Neural cell (in vitro differentiated cells): ENCODE results near the gene TSPEAR. TPM values are rescaled to one million over a fixed set of nuclear protein-coding genes. Genes with fewer than 3 reads are reported as not detected.

Source experiments
- H2AFZ ChIP-seq: fragments of 200-600, 300-800 bp; sonication (generic), shearing (Covaris generic); 2 replicates; pipeline ENCODE4 v1.6.0; 2014; ENCODE audit warnings: low read depth, mild to moderate bottlenecking, antibody characterized with exemption, low read length, moderate library complexity
- H3F3A ChIP-seq: fragments of 200-600 bp; shearing (Covaris generic); 2 replicates; pipeline ENCODE4 v1.6.1; 2016; ENCODE audit warnings: mild to moderate bottlenecking, moderate library complexity, mixed read lengths, antibody characterized with exemption, low read length; ENCODE audit not compliant: insufficient read depth, poor library complexity, severe bottlenecking
- H3K27ac ChIP-seq: fragments of 200-600, 300-800 bp; sonication (generic), shearing (Covaris generic); 2 replicates; pipeline ENCODE4 v1.5.1; 2014; ENCODE audit warnings: mild to moderate bottlenecking, low read length, moderate library complexity
- H3K27me3 ChIP-seq: fragments of 300-800, 200-600 bp; sonication (generic), shearing (Covaris generic); 2 replicates; pipeline ENCODE4 v1.6.0; 2014; ENCODE audit warnings: mild to moderate bottlenecking, low read depth, low read length, moderate library complexity; ENCODE audit not compliant: insufficient read depth
- H3K36me3 ChIP-seq: fragments of 300-800, 200-600 bp; sonication (generic), shearing (Covaris generic); 2 replicates; pipeline ENCODE4 v1.5.1; 2014; ENCODE audit warnings: mild to moderate bottlenecking, antibody characterized with exemption, low read length, moderate library complexity; ENCODE audit not compliant: insufficient read depth
- H3K4me2 ChIP-seq: fragments of 300-800, 200-600 bp; sonication (generic), shearing (Covaris generic); 2 replicates; pipeline ENCODE4 v1.6.0; 2014; ENCODE audit warnings: mild to moderate bottlenecking, low read length
- H3K4me3 ChIP-seq: fragments of 300-800, 200-600 bp; sonication (generic), shearing (Covaris generic); 2 replicates; pipeline ENCODE4 v1.5.1; 2014; ENCODE audit warnings: mild to moderate bottlenecking, low read length, moderate library complexity
- H3K79me2 ChIP-seq: fragments of 200-600 bp; shearing (Covaris generic); replicated peaks from 2 replicates; pipeline ENCODE4 v1.6.0; 2014; ENCODE audit warnings: mild to moderate bottlenecking, low read length, moderate library complexity; ENCODE audit not compliant: insufficient read depth
- H3K9ac ChIP-seq: fragments of 300-800, 200-600 bp; sonication (generic), shearing (Covaris generic); 2 replicates; pipeline ENCODE4 v1.6.1; 2016; ENCODE audit warnings: mild to moderate bottlenecking, low read length, mixed read lengths
- H3K9me2 ChIP-seq: fragments of 200-600 bp; shearing (Covaris generic); 2 replicates; pipeline ENCODE4 v1.6.1; 2016; ENCODE audit warnings: mild to moderate bottlenecking, low read length, mixed read lengths; ENCODE audit not compliant: insufficient read depth
- H3K9me3 ChIP-seq: fragments of 200-600, 300-800 bp; sonication (generic), shearing (Covaris generic); 2 replicates; pipeline ENCODE4 v1.6.1; 2016; ENCODE audit warnings: mild to moderate bottlenecking, mixed run types, low read length, moderate library complexity, mixed read lengths
- H4K20me1 ChIP-seq: fragments of 200-600 bp; shearing (Covaris generic); 2 replicates; pipeline ENCODE4 v1.6.1; 2016; ENCODE audit warnings: mild to moderate bottlenecking, mixed run types; ENCODE audit not compliant: insufficient read depth
- CTCF ChIP-seq: fragments of 450-650 bp; IDR thresholded peaks from 2 replicates; pipeline ENCODE4 v1.5.1; 2014; ENCODE audit warnings: antibody characterized with exemption, mild to moderate bottlenecking, moderate library complexity; ENCODE audit not compliant: poor library complexity, severe bottlenecking
- EP300 ChIP-seq: fragments of 450-650 bp; conservative IDR thresholded peaks from 2 replicates; pipeline ENCODE4 v1.6.1; 2014; ENCODE audit warnings: antibody characterized with exemption, mild to moderate bottlenecking, moderate library complexity; ENCODE audit not compliant: poor library complexity, severe bottlenecking
- EZH2 ChIP-seq: fragments of 200-600, 300-800 bp; shearing (Covaris generic), sonication (generic); IDR thresholded peaks from 2 replicates; pipeline ENCODE4 v1.6.1; 2014; ENCODE audit warnings: antibody characterized with exemption, low read length, borderline replicate concordance, mild to moderate bottlenecking; ENCODE audit not compliant: insufficient read depth, poor library complexity, severe bottlenecking
- MXI1 ChIP-seq: fragments of 450-650 bp; conservative IDR thresholded peaks from 2 replicates; pipeline ENCODE4 v1.6.1; 2014; ENCODE audit warnings: antibody characterized with exemption, mild to moderate bottlenecking; ENCODE audit not compliant: poor library complexity, severe bottlenecking
- POLR2AphosphoS5 ChIP-seq: IDR thresholded peaks from 2 replicates; pipeline ENCODE4 v1.6.1; 2012
- RAD21 ChIP-seq: fragments of 450-650 bp; conservative IDR thresholded peaks from 2 replicates; pipeline ENCODE4 v1.6.1; 2014; ENCODE audit warnings: antibody characterized with exemption, mild to moderate bottlenecking, moderate library complexity
- REST ChIP-seq: IDR thresholded peaks from 2 replicates; pipeline ENCODE4 v1.6.1; 2012; ENCODE audit warnings: borderline replicate concordance
- SMC3 ChIP-seq: fragments of 450-650 bp; conservative IDR thresholded peaks from 2 replicates; pipeline ENCODE4 v1.6.1; 2014; ENCODE audit warnings: antibody characterized with exemption, mild to moderate bottlenecking, moderate library complexity; ENCODE audit not compliant: poor library complexity
- TAF1 ChIP-seq: IDR thresholded peaks from 2 replicates; pipeline ENCODE4 v1.6.1; 2012; ENCODE audit warnings: low read depth
- polyA plus RNA-seq: library from polyadenylated mRNA; depleted of rRNA; stranded (reverse); fragments of >200 nt; gene quantifications from 2 replicates; pipeline ENCODE4 v1.2.3, GENCODE V29; 2014

TSPEAR gene
- polyA plus RNA-seq, 1 donor from 2014 or later = 0.19 TPM

GRCh38 chr21:44514218-44514520, 197.2 kb downstream of the TSPEAR start:
- Histone ChIP-seq H2AFZ (no peak overlapping the region), H3K9me2 (no peaks in the 10 kb centered on the region), H3K36me3 (no peaks in the 10 kb centered on the region), H3K27me3 (no peaks in the 10 kb centered on the region), H3K79me2 (no peaks in the 10 kb centered on the region), H3K27ac (no peak overlapping the region), H3K9ac (no peak overlapping the region), H4K20me1 (no peaks in the 10 kb centered on the region), H3K9me3 (no peaks in the 10 kb centered on the region), H3K4me2 (no peak overlapping the region), H3K4me3 (no peak overlapping the region), H3F3A (no peaks in the 10 kb centered on the region)
- TF ChIP-seq REST (no peak), RAD21 (no peak), SMC3 (no peak), EZH2 (no peak), EP300 (no peak), TAF1 (no peak), CTCF (no peak), POLR2AphosphoS5 (no peak), MXI1 (no peak)

GRCh38 chr21:44513389-44514217, 197.8 kb downstream of the TSPEAR start:
- Histone ChIP-seq H2AFZ (no peak overlapping the region), H3K9ac (no peak overlapping the region), H3K27me3 (no peaks in the 10 kb centered on the region), H3K36me3 (no peaks in the 10 kb centered on the region), H4K20me1 (no peaks in the 10 kb centered on the region), H3K9me2 (no peaks in the 10 kb centered on the region), H3K9me3 (no peaks in the 10 kb centered on the region), H3K4me3 (no peak overlapping the region), H3K79me2 (no peaks in the 10 kb centered on the region), H3K4me2 (no peak overlapping the region), H3F3A (no peaks in the 10 kb centered on the region), H3K27ac (no peak overlapping the region)
- no peak for TF ChIP-seq MXI1
- TF ChIP-seq TAF1 = no peak
- no peak for TF ChIP-seq EP300
- TF ChIP-seq REST = no peak
